Tibial nerve (tissue), 3 donors: ENCODE data around the gene PNPLA7.

ENCODE experiments used
- POLR2A ChIP-seq, 2 donors: fragments of 450-650 bp; IDR thresholded peaks; one replicate each; pipeline ENCODE4 v1.6.1; 2017; ENCODE audit warnings: antibody characterized with exemption in 2 of 2, mild to moderate bottlenecking in 2 of 2, moderate library complexity in 2 of 2
- TF ChIP-seq, protein P1 (sequence below), 5 experiments: fragments of 200-600 bp in 3 of 5; fragments of 450-650 bp in 2 of 5; sonication (generic) in 3 of 5; IDR thresholded peaks; one replicate each; pipeline ENCODE4 v1.5.1; 2016 to 2019; ENCODE audit warnings: antibody characterized with exemption in 5 of 5, mild to moderate bottlenecking in 3 of 5, moderate library complexity in 2 of 5

DNA sequence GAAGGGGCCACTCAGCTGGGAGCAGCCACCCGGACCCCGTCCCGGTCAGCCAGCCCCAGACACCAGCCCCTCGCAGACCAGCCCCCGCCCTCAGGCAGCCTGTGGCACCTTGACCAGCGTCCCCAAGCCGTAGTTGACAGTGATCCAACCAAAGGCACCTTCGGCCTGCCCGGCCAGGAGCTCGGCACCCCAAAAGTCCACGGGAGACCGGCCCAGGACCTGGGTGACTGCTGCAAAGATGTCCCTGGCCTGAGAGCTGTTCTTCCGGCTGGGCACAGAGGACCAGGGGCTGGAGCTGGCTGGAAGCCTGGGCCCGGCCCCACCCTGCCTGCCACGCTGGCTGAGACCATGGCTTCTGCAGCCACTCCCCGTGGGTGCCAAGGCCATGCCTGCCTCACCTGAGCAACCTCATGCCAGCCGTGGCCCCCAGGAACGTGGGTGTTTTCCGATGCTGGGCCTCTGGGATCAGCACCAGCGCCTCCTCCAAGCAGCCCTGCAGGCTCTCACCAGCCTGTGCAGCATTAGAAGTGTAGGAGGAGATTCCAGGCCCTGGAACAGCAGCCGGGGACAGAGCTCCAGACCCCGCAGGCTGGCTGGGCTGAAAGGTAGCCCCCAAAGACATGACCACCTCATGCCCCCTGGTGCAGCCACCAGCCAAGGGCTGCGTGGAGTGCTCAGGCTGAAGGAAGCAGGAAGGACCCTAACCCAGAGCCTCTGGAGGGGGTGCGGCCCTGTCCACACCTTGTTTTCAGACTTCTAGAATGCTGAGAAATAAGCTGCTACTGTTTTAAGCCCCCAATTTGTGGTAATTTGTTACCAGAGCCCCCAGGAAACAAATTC lies 113.2 kb downstream of the PNPLA7 start:
- no peak for TF ChIP-seq POLR2A (IDR thresholded peaks at IDR 0.05)
- TF ChIP-seq, protein P1, sequence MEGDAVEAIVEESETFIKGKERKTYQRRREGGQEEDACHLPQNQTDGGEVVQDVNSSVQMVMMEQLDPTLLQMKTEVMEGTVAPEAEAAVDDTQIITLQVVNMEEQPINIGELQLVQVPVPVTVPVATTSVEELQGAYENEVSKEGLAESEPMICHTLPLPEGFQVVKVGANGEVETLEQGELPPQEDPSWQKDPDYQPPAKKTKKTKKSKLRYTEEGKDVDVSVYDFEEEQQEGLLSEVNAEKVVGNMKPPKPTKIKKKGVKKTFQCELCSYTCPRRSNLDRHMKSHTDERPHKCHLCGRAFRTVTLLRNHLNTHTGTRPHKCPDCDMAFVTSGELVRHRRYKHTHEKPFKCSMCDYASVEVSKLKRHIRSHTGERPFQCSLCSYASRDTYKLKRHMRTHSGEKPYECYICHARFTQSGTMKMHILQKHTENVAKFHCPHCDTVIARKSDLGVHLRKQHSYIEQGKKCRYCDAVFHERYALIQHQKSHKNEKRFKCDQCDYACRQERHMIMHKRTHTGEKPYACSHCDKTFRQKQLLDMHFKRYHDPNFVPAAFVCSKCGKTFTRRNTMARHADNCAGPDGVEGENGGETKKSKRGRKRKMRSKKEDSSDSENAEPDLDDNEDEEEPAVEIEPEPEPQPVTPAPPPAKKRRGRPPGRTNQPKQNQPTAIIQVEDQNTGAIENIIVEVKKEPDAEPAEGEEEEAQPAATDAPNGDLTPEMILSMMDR (IDR thresholded peaks at IDR 0.05): no peak
